Measurements from ENCODE around the gene ZC3H8.
"Not testable (repeated sequence)": the region's sequence is repeated elsewhere in the genome, so short reads cannot be mapped to it uniquely, and the experiment has no call there.

ZC3H8 gene

DNA sequence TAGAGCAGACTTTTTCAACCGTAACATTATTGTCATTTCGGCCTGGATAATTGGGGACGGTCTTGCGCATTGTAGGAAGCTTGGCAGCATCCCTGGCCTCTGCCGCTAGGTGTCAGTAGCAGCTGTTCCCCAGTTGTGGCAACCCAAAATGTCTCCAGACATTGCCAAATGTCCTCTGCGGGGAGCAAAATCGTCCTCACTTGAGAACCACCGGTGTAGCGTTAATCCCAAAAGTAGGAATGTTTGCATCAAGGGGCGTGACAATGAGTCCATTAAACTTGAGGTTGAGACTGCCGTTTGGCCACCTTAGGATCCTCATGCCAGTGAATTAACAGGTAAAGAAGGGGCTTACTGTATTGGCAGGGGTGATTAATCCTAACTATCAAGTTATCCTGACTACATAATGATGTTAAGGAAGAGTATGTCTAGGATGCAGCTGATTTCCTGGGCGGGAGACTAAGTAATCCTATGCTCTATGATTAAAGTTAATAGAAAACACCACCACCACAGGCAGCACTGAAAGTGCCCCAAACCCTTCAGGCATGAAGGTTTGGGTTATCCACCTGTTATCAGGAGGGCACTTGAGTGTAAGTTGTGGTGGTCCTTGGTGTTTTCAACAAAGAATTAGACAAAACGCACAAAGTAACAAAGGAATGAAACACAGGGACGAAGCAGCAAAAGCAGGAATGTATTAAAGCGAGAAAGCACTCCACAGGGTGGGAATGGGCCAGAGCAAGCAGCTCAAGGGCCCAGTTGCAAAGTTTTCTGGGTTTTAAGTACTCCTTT lies 4.9 kb upstream of the ZC3H8 start:
- peak; percentile 57 to 80 (median 68) for DNase-seq

DNA sequence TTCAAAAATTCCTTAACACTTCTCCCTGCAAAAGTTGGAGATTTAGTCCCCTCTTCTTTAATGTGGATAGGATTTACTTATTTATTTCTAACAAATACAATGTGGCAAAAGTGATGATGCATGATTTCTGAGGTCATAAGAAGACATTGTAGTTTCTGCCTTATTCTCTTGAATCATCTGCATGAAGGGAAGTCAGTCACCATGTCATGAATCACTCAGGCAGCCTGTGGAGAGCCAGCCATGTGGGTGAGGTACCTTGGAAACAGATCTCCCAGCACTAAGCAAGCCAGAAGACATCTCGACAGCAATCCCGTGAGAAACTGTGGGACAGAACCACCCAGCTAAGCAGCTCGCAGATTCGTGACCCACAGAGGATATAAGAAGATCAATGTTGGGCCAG lies 2.7 kb upstream of the ZC3H8 start:
- no peak for DNase-seq

DNA sequence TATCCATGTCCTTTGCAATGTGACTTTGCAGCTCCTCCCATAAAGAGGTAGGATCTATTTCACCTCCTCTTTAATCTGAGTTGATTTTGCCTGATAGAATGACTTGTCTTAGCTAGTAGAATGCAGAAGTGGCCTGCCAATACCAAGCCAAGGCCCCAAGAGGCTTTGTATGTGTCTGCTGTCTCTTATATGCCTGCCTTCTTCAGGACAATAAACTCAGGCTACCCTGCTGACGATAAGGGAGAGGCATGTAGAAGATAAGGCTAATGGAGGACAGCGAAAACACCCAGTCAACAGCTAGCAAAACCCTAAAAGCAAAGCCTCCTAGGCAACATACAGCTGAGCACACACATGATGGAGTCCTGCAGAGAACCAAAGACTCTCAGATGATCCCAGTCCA lies 1.8 kb upstream of the ZC3H8 start:
- DNase-seq, result no peak

DNA sequence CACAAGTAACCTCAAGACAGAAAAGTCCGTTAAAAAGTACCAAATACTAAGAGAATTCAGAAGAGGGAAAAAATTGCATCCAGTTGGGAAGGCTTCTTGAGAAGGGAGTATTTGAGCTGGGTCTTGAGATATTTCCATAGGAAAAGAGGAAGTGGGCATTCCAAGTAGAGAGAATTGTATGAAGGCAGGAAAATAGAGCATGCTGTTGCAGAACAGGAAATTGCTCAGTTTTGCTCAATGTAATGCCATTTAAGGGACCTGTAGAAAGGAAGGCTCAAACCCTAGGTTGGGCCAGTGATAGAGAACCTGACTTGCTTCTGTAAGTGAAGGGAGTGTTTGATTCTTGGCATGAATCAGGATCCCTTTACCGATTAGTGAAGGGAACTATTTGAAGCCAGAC lies 1.0 kb upstream of the ZC3H8 start:
- no peak for DNase-seq

DNA sequence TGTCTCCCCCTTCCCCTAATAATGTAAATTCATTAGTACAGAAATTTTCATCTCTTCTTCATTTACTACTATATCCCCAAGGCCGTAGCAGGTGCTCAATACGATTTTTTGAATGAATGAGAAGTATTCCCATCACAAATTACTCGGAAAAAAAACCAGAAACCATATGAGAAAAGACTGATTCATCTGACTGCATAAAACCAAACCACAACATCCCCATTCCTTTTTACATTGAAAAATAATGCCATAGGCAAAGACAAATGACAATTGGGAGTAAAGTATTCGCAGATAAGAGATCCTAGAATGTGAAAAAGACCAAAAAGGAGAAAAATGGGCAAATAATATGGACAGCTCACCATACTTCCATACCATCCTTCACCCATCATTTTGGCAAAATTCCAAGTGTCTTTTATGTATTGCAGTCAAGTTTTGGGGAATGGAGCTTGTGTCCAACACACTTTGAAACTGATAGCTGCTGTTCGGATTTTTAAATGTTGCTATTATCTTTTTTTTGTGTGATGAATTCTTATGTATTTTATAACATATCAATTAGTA lies 1.5 kb downstream of the ZC3H8 start:
- no peak for DNase-seq

DNA sequence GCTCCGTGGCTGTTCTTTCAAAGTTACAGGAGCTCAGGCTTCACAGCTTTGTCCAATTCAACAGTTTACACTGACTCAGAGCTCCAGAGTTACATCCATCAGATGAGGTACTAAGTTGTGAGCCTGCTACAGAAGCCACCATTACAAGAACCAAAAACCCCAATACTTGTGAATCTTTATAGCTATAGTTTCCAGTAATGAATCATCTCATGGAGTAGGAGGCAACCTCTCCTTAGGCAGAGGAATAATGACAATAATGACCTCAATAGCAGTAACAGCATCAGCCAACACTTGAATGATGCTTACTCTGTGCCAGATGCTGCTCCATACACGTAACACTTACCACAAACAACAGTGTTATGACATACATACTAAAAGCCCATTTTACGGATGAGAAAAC lies 3.6 kb downstream of the ZC3H8 start:
- DNase-seq, result no peak

DNA sequence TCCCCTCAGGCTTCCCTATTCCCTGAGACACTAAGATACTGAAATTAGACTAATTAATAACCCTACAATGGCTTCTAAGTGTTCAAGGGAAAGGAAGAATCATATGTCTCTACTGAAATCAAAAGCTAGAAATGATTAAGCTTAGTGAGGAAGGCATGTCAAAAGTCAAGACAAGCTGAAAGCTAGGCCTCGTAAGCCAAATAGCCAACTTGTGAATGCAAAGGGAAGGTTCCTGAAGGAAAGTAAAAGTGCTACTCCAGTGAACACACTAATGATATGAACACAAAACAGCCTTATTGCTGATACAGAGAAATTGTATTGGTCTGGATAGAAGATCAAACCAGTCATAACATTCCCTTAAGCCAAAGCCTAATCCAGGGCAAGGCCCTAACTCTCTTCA lies 10.0 kb downstream of the ZC3H8 start:
- DNase-seq, result no peak

DNA sequence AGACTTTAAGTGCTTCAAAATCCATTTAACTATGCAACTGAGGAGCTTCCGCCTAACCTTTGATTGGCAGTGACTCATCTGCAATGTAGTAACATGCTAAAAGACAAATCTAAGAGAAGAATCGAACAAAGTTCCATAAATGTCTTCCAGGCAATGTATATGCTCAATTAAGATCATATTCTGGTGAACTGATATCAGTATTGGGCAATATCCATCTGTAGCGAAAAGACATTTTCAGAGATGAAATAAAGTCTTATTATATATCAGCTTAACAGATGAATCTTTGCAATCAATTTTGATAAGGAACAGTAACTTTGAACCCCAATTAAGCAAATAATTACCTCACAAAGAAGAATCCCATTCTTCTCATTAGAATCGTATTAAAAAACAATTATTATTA lies 11.6 kb downstream of the ZC3H8 start:
- DNase-seq, result no peak

DNA sequence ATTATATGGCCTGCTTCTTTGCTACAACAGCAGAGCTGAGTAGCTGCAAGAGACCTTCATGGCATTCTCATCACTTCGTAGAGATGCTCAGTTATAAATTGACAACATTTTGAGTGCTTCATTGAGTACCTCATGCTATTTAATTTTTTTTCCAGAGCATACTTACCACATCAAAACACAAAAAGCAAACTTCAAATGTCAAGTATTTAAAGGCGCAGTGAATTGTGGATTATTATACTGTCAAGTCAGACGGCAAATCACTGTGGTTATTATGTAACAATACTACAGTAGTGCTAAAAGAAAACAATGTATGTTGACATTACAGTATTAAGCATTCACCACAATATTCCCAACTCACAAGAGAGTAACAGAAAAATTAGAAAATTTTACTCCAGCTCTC lies 12.5 kb downstream of the ZC3H8 start:
- DNase-seq, result no peak

DNA sequence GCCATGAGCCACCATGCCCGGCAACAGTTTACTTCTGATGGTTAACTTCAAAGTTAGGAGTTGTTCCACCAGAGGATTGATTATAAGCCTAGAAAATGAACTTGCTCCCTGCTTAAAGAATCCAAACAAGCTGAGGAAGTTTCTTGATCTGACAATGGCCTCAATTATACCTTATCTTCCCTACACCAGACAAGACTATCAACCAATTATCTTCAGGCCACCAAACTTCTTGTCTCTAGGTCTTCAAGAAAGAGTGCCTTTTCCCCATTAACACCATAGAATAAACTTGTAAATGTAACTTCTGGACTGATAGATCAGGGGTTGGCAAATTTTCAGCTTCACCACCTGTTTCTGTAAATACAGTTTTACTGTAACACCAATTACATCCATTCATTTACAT lies 15.0 kb downstream of the ZC3H8 start:
- no peak for DNase-seq

DNA sequence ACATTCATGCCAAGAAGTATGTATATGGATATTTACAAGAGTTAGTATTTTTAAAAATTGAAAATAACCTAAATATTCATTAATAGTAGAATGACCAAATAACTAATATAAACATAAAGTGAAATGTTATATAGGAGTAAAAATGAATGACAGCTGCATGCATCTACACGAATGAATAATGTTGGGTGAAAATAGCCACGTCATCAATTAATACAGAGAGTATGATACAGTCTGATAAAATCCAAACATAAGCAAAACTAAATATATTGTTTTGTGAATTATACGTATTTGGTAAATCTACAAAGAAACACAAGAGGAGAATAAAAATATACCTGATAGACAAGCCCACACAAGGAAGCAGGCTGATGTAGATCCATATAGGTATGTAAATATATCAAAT lies 24.5 kb downstream of the ZC3H8 start:
- no peak for DNase-seq

DNA sequence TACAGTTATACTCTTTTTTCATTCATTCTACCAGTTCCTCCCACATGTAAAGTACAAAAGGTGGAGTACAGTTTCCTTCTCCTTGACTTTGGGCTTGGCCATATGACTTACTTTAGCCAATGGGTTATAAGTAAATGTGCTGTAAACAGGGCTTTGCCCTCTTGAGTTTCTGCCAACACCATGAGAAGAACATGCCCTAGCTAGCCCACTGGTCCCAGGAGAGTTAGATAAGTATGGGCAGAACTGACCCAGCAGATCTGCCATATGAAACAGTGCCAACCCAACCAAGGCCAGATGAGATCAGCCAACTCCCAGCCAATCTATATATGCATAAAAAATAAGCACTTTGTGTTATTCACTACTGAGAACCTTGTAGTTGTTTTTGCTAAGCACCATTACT lies 25.5 kb downstream of the ZC3H8 start:
- DNase-seq, result no peak

DNA sequence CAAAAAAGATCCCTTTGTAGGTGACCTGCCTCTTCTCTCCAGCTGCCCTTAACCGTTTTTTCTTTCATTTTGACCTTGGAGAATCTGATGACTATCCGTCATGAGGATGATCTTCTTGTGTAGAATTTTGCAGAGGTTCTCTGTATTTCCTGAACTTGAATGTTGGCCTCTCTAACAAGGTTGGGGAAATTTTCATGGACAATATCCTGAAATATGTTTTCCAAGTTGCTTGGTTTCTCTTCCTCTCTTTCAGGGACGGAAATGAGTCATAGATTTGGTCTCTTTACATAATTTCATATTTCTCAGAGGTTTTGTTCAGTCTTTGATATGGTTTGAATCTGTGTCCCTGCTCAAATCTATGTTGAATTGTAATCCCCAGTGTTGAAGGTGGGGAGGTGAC lies 34.0 kb downstream of the ZC3H8 start:
- DNase-seq, result no peak

DNA sequence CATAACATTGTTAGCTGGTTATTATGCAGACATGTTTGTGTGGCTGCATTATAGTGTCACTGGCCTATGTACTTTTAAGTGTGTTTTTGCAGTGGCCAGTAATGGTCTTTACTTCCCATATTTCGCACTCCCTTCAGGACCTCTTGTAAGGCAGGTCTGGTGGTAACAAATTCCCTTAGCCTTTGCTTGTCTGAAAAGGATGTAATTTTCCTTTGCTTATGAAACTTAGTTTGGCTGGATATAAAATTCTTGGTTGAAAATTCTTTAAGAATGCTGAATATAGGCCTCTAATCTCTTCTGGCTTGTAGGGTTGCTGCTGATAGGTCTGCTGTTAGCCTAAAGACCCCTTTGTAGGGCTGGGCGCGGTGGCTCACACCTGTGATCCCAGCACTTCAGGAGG lies 34.7 kb downstream of the ZC3H8 start:
- DNase-seq, result no peak

DNA sequence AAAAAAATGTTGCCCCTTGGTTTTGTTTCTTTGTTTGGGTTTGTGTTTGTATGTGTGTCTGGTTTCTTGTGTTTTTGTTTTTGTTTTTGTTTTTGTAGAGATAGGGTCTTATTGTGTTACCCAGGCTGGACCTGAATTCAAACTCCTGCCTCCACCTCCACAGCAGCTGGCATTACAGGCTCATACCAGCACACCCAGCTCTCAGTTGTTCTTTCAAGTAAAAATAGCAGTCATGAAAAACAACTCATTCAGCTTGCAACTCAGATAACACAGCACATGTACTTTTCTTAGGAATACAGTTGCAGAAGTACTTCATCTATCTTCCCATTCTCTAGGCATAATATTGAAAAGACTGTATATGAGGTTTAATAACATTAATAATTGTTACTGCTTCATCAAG lies 37.0 kb downstream of the ZC3H8 start:
- no peak for DNase-seq

DNA sequence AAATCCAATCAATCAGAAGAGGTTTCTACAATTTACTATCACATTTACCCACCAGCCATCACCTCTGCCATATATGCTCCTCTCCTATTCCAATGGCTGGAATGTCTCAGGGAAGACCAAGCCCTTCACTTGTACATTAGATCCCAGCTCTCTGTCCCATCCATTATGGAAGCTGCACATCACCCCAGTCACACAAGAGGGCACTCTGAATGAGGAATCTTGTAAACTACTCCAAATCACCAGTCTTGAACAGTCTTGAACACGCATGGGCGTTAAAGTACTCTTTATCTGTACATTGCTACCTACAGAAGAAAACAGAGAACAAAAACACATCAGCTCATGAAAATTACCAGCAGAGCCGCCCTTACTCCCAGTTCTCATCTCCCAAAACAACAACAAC lies 38.7 kb downstream of the ZC3H8 start:
- DNase-seq, result no peak

DNA sequence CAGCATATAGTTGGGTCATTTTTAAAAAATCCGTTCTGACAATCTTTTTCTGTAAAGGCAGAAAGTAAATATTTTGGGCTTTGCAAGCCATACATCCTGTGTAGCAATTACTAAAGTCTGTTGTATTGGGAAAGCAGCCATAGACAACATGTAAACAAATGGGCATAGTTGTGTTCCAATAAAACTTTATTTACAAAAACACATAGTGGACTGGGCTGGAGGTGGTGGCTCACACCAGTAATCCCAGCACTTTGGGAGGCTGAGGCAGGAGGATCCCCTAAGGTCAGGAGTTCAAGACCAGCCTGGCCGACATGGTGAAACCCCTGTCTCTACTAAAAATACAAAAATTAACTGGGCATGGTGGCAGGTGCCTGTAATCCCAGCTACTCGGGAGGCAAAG lies 46.9 kb downstream of the ZC3H8 start:
- not testable (repeated sequence) for DNase-seq

DNA sequence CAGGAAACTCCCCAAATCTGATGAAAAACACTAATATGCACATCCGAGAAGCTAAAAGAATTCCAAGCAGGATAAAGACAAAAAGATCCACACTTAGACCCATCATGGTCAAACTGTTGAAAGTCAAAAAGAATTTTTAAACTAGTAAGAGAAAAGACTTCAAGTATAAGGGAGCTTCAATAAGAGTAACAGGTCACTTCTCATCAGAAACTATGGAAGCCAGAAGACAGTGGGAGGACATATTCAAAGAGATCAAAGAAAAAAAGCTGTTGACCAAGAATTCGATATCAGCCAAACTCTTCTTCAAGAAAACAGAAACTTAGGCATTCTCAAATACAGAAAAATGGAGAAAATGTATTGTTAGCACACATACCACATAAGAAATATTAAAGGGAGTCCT lies 50.4 kb downstream of the ZC3H8 start:
- no peak for DNase-seq

DNA sequence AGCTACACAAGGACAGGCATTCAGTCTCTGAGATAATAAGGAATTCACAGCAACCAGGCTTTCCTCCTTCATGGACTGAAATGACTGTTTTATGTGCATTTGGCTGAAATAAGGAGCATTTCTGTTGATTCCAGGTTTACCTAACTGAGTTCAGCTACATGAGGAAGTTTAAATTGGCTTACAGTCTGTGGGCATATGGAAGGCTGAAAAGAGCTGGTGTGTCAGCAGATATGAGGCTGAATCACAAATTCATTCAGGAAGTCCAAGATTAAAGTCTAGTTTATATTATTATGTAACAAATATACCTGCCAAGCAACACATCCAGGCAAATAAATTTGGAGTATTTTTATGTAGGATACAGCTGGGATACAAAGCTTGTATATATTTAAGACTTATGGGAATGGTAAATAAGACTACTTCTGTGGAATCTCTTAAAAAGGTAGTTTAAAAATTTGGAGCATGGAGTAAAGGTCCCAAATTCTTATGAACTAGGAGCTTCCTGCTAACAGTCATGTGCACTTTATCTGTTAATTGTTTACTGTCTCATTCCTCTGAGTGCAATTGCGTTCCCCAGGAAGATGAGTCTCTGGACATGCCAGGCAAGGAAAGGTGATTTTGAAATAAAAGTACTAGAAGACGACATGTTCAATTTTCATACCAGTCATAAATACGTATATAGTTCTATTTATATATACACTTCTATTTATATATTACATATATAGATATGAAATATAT lies 53.0 kb downstream of the ZC3H8 start:
- no peak for DNase-seq

DNA sequence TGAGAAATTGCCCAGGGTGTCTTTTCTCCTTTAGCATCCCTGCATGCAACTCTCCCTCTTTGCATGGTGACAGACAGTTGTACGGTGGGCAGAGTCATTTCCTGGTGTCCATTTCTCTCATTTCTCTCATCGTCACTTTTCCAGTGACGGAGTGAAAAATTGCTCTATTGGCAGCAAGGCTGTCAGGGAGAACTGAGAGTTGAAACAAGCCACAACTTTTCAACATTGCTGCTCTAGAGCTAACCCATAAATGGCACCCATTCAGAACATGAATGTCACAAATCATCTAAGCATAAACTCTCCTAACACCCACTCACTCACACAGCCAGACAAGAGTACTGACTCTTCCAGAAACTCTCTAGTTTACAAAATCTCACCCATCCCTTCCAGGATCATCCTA lies 55.7 kb downstream of the ZC3H8 start:
- DNase-seq, result no peak

DNA sequence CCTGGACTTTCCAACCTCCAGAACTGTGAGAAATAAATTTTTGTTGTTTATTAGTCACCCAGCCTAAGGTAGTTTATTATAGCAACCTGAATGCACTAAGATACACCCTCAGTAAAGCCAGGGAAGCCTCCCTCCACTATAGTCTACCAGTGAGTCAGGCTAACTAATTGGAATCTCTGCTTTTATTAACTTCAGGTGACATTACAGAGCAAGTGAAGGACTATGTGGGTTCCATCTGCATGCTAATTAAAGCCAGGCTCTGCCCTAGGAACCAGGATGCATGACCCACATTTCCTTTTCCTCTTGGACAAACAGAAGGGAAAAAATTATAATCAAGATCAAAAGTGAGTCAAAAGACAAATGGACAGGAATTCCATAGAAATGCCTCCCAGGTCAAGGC lies 56.1 kb downstream of the ZC3H8 start:
- DNase-seq, result no peak

DNA sequence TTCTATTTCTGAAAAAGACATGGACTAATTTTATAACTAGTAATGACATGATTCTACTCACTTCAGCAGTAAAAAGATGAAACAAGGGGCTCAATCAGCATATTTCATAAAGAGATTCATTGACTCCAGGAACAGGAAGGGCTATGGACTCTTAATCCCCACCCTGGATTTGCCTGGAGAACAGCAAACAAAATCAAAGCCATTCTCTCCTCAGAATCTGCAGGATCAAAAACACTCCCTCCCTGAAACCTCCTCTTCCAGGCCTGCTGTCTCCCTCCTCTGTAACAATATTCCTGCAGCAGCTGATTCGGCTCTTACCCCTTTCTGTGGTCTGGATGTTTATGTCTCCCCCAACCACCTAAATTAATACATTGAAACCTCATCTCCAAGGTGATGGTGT lies 57.0 kb downstream of the ZC3H8 start:
- no peak for DNase-seq

DNA sequence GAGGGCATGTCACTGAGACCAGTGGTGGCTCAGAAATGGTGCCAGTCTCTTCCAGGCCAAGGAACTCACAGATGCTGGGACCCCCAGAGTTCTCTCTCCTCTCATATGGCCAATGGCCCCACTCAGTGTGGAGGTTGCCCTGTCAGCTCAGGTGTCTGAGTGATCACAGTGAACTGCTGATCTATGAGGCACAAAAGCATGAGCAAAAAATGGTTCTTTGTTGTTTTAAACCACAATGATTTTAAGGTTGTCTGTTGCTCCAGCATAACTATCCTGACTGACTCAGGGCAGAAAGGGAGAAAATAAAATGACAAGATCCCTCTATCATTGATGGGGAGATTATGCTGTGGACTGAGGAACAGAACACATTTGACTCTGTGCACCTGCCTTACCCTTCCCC lies 58.9 kb downstream of the ZC3H8 start:
- no peak for DNase-seq

DNA sequence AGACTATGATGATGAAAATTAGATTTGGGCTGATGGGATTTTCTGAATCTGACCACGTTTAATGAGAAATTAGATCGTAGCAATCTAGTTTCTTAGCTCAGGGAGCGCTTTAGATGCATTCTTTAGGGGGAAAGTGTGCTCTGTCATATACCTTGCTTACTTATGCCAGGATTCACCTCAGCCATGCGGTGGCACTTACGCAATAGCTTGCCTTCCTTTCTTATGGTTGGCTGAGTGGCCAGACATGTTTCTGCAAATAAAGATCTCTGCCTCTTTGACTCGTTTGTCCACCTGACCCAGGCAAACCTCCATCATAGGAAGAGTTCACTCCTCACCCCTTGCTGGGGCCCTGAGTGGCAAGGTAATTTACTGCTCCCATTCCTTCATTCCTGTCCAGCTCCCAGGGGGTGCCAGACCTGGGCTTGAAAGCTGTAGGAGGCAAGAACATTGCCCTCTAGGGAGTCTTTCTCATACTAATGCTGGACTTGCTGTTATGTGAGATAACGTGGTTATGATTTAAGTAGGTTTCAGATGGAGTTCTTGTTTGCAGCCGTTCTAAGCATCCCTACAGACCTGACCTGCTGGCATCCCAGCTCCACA lies 59.6 kb downstream of the ZC3H8 start:
- DNase-seq, result no peak

Measured in activated CD4-positive, CD25-positive, alpha-beta regulatory T cell (primary cell).